Tibial artery (tissue), 4 donors: ENCODE data around the gene PRDM12.

ENCODE experiments used
- DNase-seq, 2 donors: peaks; one replicate each; pipeline ENCODE4 v3.0.0-alpha.2; 2019
- H3K27ac ChIP-seq, 2 donors: fragments of 200-600 bp; sonication (generic) in 1 of 2; 1 replicate in 1 of 2; 2 replicates in 1 of 2; pipeline ENCODE4 v1.5.1; 2018 to 2019; ENCODE audit warnings: mild to moderate bottlenecking in 1 of 2
- H3K27me3 ChIP-seq, 2 donors: fragments of 200-600 bp; sonication (generic) in 1 of 2; one replicate each; pipeline versions ENCODE4 v1.5.1 to v1.6.0; 2016 to 2019
- H3K36me3 ChIP-seq, 3 donors: fragments of 200-600 bp; sonication (generic) in 2 of 3; one replicate each; pipeline ENCODE4 v1.5.1; 2016 to 2019; ENCODE audit warnings: mild to moderate bottlenecking in 2 of 3
- H3K4me1 ChIP-seq, 4 donors: fragments of 200-600 bp; sonication (generic) in 2 of 4; 1 replicate in 3 of 4; 2 replicates in 1 of 4; pipeline ENCODE4 v1.5.1; 2016 to 2019
- H3K4me3 ChIP-seq, 2 donors: fragments of 200-600 bp; sonication (generic) in 1 of 2; 1 replicate in 1 of 2; 2 replicates in 1 of 2; pipeline ENCODE4 v1.5.1; 2018 to 2019; ENCODE audit warnings: mild to moderate bottlenecking in 2 of 2
- H3K9me3 ChIP-seq, 3 donors: fragments of 200-600 bp; sonication (generic) in 1 of 3; one replicate each; pipeline ENCODE4 v1.5.1; 2016 to 2019
- CTCF ChIP-seq, 2 experiments: fragments of 200-600 bp in 1 of 2; fragments of 450-650 bp in 1 of 2; IDR thresholded peaks; one replicate each; pipeline ENCODE4 v1.5.1; 2017 to 2019; ENCODE audit warnings: antibody characterized with exemption in 2 of 2, mild to moderate bottlenecking in 1 of 2, moderate library complexity in 1 of 2
- intact Hi-C: fragments of 100-400 bp; cut with DNase I; formaldehyde crosslinking; loops from one replicate; pipeline ENCODE4 v1.15.0; 2023; ENCODE audit warnings: low total_unique reads

The PRDM12 gene

GRCh38 chr9:130651752-130652151, 12.6 kb upstream of the PRDM12 start:
- no peak overlapping the region for H3K27ac ChIP-seq
- no peak overlapping the region for H3K4me3 ChIP-seq
- TF ChIP-seq CTCF (IDR thresholded peaks at IDR 0.05), result no peak
- no peaks in the 10 kb centered on the region for H3K9me3 ChIP-seq
- no peaks in the 10 kb centered on the region for H3K4me1 ChIP-seq
- H3K36me3 ChIP-seq, result no peaks in the 10 kb centered on the region
- peaks cover 0 to 63% of the 10 kb centered on the region in 2 donors for H3K27me3 ChIP-seq
- intact Hi-C loops, result no loop called here
- DNase-seq, result no peak

DNA sequence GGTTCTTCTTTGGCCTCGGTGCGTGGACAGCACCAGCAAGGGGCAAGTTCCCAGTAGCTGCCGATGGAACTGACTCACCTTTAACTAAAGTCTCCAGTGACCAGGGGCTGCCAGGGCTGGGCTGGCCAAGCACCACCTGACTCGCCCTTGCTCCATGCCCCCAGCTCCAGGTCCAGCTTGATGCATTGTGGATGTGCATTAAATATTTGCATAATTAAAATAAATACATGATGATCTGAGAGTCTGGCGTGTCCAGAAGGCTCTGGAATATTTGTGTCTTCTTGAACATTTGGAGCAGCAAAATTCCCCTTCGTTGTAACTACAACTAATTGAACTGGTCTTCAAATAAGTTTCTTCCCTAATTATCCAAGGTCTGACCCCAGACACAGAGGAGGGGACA, 9.5 kb upstream of the PRDM12 start:
- peaks cover 0 to 9% (median 6%) of the 10 kb centered on the region in 4 donors for H3K4me1 ChIP-seq
- intact Hi-C loops, result no loop called here
- no peak overlapping the region for H3K4me3 ChIP-seq
- peaks cover 0 to 70% of the 10 kb centered on the region in 2 donors for H3K27me3 ChIP-seq
- DNase-seq, result no peak
- no peaks in the 10 kb centered on the region for H3K36me3 ChIP-seq
- no peaks in the 10 kb centered on the region for H3K9me3 ChIP-seq
- no peak for TF ChIP-seq CTCF (IDR thresholded peaks at IDR 0.05)
- no peak overlapping the region for H3K27ac ChIP-seq

DNA sequence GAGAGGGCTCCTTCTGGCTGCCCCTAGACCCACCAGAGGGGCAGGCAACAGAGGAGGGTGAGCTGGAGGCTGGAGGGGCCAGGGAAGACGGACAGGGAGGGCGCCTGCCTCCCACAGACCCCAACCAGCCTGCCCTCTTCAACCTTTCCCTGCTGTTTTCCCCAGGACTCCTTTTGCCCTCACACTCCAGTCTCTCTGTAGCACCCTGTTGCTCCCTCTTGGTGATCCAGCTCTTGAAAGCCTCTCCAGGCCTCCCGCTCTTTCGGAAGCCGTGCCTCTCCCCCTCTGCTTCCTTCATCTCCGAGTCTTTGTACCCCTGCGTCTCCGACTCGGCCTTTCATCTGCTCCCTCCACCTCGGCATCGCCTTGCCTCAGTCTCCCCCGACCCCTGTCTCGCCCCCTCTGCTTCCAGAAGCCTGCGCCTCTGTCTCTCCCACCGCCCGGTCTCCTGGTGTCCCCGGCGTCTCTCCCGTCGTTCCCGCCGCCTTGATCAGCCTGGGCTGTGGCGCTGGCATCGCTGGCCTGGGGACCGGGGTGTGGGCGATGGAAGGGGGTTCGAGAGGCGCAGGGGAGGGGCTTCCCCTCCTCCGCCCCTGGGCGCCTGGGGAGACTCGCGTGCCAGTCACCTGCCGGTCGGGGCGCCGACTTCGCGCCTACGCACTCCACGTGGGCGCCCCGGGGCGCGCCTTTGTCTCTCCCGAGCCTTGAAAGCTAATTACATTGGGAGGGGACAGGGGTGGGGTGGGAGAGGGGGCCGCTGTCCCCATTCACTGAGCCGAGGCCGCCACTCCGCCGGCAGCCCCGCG, 5.3 kb upstream of the PRDM12 start:
- Histone ChIP-seq H3K4me3 (no peak overlapping the region), H3K36me3 (no peaks in the 10 kb centered on the region), H3K4me1 (peaks cover 0 to 52% (median 46%) of the 10 kb centered on the region in 4 donors), H3K27me3 (peaks cover 8 to 96% of the 10 kb centered on the region in 2 donors), H3K27ac (no peak overlapping the region), H3K9me3 (no peaks in the 10 kb centered on the region)
- intact Hi-C loops, result no loop called here
- no peak for DNase-seq
- no peak for TF ChIP-seq CTCF (IDR thresholded peaks at IDR 0.05)

- H3K27me3 ChIP-seq, result peaks cover 12 to 100% of the 10 kb centered on the region in 2 donors
- intact Hi-C loops, result no loop called here
- DNase-seq, result no peak
- no peak for TF ChIP-seq CTCF (IDR thresholded peaks at IDR 0.05)
- H3K36me3 ChIP-seq, result no peaks in the 10 kb centered on the region
- H3K4me3 ChIP-seq, result peak overlapping the region in 1 of 2 donors; percentile 48
- no peaks in the 10 kb centered on the region for H3K9me3 ChIP-seq
- no peak overlapping the region for H3K27ac ChIP-seq
- peaks cover 0 to 58% (median 53%) of the 10 kb centered on the region in 4 donors for H3K4me1 ChIP-seq
Observed at GRCh38 chr9:130659699-130660248, 4.6 kb upstream of the PRDM12 start.

DNA sequence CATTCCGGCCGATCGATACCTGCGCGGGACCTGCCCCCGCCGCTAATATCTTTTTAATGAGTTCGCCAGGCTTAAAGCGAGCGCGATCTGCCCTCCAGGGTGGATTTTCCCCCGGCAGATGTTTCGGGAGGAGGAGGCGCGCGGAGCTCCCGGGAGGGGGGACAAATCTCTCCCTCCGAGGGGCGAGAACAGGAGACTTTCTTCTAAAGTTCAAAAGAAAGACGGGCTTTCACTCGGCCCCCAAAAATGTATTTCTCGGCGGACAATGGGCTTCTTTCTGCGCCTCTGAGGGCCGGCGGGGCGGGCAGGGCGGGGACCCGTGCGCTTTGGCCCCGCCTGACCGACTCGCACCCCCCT, 4.1 kb upstream of the PRDM12 start:
- Histone ChIP-seq H3K4me3 (peak overlapping the region; percentile 21 to 48), H3K36me3 (no peaks in the 10 kb centered on the region), H3K27me3 (peaks cover 13 to 100% of the 10 kb centered on the region in 2 donors), H3K4me1 (peaks cover 0 to 64% (median 58%) of the 10 kb centered on the region in 4 donors), H3K9me3 (no peaks in the 10 kb centered on the region), H3K27ac (no peak overlapping the region)
- TF ChIP-seq CTCF (IDR thresholded peaks at IDR 0.05), result no peak
- intact Hi-C loops, result no loop called here
- no peak for DNase-seq
